RKO (cell line): ENCODE results near the gene CASQ2.

Experiments used
- DNase-seq: peaks from one replicate; pipeline ENCODE4 v3.0.0-alpha.2; 2016; ENCODE audit warnings: low spot score

Gene CASQ2

GRCh38 chr1:115658646-115659045, 109.9 kb downstream of the CASQ2 start:
- DNase-seq: no peak

DNA sequence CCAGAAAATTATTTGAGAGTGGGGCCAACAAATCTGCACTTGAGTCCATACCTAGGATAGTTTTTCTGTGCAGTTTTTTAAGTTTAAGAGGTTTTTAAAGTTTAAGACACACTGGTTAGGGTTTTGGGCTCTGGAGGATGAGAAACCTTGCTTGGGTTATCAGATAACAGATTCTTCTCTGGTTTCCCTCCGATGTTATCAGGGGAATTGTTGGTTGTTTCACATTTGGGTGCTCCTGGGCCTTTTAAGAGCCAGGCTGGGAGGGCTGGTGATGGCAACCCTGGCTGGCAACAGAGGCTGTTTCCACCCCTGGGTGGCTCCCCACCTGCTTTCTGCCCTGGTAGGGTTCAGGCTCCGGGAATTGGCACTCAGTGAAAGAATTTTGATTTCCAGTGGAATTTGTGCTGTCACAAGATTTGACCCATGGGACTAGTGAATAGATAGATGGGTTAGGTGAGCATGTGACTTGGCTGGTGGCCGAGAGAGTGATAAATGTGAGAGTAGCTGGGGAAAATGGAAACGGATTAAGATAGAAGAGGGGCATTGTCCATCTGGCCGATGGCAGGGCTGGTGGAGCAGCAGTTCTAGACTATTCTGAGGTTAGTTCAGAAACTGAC, 111.9 kb downstream of the CASQ2 start:
- DNase-seq: no peak

DNA sequence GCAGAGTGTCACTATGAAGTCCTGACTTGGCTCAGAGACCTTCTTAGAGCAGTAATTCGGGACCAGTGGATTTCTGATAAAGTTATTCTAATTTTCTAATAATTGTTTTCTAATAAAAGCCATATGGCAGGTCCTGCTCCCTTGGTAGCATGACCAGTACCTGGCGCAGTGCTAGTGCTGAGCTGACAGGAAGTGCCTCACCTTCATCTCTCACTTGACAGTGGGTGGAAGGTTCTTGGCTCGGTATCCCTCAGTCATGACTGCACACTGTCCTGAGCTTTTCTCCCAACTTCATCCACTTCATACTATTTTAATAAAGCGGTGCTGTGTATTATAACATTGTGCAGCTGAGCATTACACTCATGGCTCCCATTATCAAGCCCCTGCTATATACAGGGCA, 112.6 kb downstream of the CASQ2 start:
- DNase-seq: no peak

GRCh38 chr1:115655306-115655663, 113.2 kb downstream of the CASQ2 start:
- DNase-seq: no peak

DNA sequence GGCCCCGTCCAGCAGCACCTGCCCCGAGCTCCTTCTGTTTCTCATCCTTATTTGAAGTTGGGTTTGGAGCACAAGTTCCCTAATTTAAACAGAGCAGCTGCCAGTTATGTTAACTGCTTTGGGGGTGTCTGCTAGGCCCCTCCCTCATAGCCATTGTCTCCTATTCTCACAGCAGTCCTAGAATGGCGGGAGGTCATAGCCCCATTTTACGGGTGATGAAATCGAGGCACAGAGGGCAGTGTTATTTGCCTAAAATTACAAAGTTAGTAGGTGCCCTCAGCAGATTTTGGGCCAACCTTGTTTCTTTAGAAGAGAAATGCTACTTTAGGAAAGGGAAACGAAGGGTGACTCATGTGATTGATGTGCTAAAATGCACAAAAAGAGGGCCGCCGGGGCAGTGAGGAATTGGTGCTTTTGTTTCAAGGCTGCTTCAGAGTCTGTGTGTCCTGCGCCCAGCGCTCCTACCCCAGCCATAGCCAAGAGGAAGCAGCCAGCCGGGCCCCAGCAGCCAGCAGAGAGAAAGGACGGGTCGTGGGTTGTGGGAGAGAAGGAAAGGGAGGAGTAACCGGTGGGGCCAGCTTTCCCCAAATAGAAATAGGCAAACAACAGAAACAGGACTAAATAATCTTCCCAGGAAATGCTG, 113.7 kb downstream of the CASQ2 start:
- no peak for DNase-seq

- DNase-seq: no peak
These were observed 114.4 kb downstream of the CASQ2 start for GRCh38 chr1:115654125-115654524.

DNA sequence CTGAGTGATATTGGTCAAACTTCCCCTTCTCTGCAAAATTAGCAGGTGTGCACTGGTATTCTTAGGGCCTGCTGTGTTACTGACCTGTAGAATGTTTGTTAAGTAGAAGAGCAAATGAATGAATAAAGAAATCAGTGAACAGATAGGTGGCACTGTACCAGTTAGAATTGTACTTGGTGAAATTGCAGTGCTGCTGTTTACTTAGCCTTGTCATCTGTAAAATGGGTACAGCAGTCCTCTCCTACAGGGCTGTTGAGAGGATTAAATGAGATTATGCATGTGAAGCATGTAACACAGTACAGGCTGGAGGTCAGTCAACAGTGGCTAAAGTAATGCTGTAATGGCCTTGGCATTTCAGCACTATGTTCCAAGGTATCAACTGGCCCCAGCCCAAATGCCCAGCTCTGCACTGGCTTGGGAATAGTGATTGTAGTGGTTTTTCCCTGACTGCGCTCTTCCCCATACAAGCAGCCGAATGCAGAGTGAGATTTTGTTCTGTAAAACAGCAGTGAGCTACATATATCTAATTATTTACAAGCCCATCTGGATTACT, 116.2 kb downstream of the CASQ2 start:
- no peak for DNase-seq

- DNase-seq: no peak
These were observed 117.1 kb downstream of the CASQ2 start for GRCh38 chr1:115651391-115651790.

GRCh38 chr1:115650961-115651360, 117.6 kb downstream of the CASQ2 start:
- no peak for DNase-seq
